HG03521 (cell line): Measurements from ENCODE around the gene SNAP47.

Experiments used
- ATAC-seq: cut with Tn5 transposase; IDR thresholded peaks from one replicate; pipeline ENCODE4 v1.9.1; 2021; ENCODE audit warnings: mild to moderate bottlenecking, moderate library complexity; ENCODE audit not compliant: unreplicated experiment

Gene SNAP47

DNA sequence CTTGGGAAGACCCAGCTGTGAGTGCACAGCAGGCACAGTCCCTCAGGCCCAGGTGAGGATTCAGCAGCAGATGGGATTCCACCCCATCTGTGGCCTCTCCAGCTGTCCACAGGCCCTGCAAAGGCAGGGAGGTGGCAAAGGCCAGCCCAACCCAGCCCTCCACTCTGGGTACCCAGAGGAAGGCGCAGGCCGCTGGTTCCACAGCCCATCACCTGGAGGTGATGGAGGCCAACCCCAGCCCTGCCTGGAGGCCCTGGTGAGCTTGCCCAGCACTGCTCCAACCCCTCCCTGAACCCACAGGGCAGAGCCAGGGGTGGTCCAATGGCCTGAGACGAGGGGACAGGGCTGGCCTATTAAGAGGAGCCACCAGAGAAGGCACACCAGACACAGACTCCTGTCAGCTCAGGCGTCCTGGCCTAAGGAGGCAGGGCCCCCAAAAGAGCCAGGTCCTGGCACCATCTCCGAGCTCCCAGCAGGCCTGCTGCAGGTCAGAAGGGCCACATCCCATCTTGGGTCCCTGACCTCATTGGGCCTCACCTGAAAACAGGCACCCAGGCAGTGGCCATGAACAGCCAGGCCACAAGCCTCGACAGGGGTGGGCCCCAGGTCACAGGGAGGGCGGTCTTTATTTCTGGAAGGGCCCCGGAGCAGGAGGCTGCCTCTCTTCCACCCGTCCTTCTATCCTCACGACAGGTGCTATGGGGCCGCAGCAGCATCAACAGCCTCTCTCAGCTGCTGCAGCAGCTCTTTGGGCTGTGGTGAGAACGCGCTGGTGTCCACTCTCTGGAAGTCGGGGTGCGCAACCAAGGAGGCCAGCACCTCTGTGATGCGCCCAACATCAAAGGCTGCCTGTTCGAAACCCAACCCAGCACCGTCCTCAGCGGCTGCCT lies 3.3 kb upstream of the SNAP47 start:
- no peak for ATAC-seq

- no peak for ATAC-seq
Observed at GRCh38 chr1:227732586-227733308, 2.5 kb upstream of the SNAP47 start.

DNA sequence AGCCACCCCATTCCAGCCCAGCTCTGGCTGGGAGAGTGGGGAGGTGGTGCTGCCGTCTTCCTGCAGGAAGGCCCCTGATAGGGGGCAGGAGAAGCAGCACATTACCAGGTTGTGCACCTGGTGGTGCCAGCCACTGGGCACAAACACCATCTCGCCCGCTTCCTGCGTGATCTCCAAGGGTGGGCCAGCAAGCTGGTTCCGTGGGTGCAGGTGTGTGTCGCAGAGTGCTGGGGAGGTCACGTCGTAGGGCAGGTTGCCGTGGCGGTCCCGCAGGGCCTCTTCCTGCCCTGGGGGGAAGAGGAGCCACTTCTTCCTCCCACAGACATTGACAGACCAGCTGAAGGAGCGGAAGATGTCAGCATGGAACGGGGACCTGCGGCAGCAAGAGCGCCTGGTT lies 1.9 kb upstream of the SNAP47 start:
- no peak for ATAC-seq

DNA sequence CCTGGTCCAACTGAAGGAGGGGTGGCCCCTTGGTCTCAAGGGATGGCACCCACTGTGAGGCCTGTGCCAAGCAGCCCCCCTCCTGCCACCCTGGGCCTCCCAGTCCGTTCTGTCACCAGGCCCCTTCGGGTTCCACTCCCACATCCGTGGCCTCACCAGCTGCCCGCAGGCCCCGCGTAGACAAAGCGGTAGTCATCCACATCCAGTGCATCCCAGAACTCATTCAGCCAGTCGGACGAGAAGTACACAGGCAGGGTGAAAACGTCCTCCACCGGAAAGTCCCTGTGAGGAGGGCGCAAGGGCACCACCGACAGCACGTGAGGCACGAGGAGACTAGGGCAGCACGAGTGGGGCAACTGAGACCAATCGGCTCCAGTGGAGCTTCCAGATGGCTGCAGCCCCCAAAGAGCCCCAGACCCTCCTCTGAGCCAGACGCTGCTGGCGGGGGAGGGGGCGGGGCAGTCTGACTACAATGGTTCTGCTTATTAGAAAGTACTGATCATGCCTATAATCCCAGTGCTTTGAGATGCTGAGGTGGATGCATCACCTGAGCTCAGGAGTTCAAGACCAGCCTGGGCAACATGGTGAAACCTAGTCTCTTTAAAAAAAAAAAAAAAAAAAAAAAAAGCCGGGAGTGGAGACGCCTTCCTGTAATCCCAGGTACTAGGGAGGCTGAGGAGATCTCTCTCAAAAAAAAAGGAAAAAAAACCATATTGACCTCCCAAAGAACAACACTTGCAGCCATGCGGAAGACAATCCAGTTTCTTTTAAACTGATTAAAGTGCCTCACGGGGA lies 1.3 kb upstream of the SNAP47 start:
- ATAC-seq, result no peak

DNA sequence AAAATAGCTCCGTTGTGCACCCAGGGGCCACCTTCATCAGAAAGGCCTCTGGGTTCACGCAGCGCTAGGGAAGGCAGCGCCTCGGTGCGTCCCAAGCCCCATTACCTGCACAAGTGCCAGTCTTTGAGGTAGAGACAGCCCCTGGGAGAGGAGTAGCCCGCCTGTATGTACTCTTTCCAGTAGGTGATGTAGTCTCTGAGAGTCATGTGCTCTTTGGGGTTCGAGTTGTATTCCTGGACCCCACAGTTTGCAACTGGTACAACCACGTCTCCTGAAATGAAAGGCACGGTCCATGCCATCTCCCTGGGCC lies 734 bp upstream of the SNAP47 start:
- ATAC-seq, result no peak

DNA sequence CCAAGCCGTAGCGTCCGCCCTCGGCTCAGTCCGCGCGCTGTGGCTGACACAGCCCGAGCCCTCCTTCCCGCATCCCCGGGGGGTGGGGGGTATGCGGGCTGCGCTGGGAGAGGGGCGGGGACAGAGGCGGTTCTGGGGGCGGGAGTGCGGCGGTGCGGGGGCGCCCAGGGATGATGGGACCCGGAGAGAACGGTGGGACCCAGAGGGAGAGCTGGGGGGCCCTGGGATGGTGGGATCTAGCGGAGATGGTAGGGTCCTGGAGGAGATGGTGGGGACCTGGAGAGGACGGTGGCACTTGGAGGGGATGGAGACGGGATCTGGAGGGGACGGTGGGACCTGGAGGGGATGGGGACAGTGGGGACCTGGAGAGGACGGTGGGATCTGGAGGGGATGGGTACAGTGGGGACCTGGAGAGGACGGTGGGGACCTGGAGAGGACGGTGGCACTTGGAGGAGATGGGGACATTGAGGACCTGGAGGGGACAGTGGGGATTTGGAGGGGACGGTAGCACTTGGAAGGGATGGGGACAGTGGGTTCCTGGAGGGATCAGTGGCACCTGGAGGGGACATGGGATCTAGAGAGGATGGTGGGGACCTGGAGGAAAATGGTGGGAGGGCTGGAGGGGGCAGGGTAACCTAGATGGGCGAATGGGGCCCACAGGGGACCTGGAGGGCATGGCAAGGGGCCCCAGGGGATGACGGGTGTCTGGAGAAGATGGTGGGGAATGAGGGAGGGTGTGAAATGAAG lies 477 bp downstream of the SNAP47 start:
- no peak for ATAC-seq

- ATAC-seq, result no peak
Observed at GRCh38 chr1:227736814-227737432, 1.7 kb downstream of the SNAP47 start.

GRCh38 chr1:227738820-227739219 lies 3.6 kb downstream of the SNAP47 start:
- no peak for ATAC-seq

GRCh38 chr1:227739636-227740035 lies 4.4 kb downstream of the SNAP47 start:
- ATAC-seq, result no peak

DNA sequence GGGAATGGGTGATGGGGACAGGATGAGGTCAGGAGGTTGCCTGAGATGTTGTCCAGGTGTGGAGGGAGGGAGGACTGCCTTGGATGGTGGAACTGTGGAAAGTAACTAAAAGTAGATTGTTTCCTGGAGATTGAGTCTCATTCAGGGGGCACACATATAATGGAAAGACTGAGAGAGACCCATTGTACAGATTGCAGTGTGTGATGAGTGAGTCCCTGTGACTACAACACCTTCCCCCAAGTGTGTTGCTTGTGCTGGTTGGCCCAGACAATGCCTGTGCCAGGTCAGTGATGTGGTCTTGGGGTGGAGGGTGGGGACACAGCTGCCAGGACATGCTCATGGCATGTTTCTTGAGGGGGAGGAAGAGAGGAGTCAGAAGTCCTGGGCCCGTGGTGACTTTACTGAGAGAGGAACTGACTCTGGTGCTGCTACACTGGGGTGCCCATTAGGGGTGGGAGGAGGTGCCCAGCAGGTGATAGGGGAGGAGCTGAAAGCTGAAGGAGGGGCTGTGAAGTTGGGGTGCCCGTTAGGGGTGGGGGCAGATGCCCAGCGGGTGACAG lies 5.2 kb downstream of the SNAP47 start:
- ATAC-seq, result no peak

DNA sequence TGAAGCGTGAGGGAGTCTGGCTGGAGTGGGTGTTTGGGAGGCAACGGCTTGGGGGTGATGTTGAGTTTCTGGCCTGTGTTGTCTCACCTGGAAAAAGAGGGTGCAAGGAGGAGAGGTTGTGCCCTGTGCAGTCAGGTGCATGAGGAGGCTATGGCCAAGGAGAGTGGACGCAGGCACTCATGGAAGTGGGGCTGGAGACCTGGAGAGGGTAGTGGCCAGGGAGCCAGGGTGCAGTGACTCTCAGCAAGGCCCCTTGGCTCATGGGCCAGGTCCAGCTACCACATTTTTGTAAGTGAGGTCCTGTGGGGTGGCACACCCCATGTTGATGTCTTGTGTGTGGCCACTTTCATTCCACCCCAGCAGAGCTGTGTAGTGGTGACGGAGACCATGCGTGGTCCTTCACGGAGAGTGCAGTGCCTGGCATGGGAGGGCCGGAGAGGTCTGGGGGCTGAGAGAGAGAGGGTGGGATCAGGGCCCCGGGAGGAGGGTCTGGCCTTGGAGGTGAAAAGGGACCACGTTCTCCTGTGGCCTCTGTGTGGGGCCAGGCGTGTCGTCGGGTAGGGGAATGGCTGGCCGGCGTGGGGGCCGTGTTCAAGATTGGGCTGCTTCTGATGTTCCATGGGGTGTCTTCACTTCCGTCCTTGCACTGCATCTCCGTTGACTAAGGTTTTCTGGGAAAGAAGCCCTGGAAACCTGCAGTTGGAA lies 6.1 kb downstream of the SNAP47 start:
- ATAC-seq, result no peak

- ATAC-seq, result no peak
Observed at GRCh38 chr1:227742738-227743715, 7.8 kb downstream of the SNAP47 start.

DNA sequence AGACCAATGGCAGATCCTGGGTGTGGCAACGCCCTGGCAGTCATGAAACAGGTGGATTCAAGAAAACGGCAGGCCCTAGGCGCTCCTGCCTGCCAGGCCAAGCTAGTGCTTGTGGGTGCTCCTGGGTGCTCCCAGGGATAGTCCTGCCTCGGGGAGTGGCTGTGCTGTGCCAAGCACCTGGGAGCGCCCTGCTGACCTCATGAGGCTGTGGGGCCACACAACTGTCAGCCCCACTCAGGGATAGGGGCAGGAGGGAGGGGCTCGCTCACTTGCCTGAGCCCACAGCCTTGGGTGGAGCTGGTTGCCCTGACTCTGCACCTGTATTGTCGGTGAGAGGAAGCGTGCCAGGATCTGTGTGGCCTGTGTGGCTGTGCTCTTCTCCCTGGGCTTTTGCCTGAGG lies 9.4 kb downstream of the SNAP47 start:
- no peak for ATAC-seq

DNA sequence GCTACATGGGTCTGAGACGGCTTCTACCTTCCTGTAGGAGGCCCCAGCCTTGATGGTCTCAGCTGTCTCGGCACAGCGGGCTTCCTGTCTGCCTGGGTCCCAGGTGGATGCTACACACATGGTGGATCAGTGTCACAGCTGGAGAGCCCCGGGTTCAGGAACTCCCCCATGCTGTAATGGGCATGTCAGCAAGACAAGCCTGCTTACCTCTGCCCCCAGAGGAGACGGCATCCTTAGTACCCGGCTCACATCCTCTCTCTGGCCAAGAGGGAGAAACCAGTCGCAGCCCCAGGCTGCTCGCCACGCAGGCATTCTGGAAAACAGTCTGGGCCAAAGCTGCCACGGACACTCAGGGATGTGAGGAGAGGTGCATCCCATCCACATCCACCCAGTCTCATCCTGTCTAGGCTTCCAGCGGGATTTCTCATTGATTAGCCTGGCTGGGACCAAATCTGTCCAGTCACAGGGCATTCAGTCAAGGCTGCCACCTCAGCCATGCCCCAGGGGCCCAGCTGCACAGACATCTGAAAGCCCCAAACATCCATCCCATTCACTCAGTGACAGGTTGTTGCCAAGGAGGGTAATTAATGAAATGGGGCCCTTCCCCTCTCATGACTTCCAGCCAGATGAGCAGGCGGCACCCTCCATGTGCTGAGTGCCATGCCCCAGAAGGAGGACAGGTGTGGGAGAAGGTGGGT lies 10.5 kb downstream of the SNAP47 start:
- no peak for ATAC-seq

DNA sequence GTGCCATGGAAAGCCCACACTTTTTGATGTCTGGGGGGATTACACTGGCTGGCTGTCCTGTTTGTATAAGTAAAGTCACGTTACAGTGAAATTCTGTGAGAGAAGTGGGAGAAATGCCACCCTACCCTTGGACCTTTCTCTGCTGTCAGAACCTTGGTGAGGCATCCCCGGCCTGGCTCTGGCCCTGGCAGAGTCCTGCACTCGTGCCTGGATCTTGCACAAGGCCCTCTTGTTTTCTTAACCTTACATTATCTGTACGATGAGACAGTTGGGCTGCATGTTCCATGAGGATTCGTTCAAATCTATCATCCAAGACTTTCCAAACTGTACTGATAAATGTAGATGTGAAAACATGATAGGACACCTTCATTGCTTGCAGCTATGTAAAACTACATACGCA lies 11.4 kb downstream of the SNAP47 start:
- ATAC-seq, result no peak

DNA sequence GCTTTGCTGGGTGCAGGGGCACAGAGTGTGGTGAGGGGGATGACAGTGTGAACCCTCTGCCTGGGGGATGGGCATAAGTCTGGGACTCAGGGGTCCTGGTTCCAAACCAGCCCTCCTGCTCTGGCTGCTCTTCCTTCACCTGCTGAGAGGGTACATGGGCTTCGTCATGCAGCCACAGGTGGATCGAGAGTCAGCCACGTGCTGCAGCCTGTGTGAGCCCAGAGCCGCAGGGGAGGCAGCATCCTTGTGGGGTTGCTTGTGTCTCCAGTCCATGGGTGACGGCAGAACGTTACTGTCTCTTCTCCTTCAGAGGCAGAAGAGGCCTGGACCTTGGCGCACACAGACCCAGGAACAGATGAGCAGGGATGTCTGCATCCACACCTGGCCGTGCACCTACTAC lies 12.1 kb downstream of the SNAP47 start:
- no peak for ATAC-seq

DNA sequence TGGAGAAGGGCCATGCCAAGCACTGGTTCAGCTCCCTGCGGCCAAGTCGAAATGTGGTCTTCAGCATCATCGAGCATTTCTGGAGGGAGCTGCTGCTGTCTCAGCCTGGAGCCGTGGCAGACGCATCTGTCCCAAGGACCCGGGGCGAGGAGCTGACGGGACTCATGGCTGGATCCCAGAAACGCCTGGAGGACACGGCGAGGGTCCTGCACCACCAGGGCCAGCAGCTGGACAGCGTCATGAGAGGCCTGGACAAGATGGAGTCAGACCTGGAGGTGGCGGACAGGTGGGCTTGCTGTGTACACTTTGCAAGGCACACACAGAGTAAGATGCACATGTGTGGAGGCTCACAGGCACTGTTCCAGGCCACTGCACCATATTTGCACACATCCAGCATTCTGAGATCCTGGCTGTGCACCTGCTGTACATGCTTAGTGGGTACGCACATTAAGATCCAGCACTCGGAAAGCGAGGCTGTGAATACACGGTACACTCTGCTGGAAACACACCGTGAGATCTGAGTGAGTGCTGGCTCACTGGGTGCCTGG lies 12.8 kb downstream of the SNAP47 start:
- no peak for ATAC-seq
